DND-41 (cell line): ENCODE measurements around the gene GPR31.

ENCODE experiments used
- ATAC-seq: fragments of 200-7000 bp; cut with Tn5 transposase; 3 replicates; pipeline ENCODE4 v1.9.1; 2021; ENCODE audit warnings: low read depth; ENCODE audit not compliant: insufficient read depth
- DNase-seq: peaks from one replicate; pipeline ENCODE4 v3.0.0-alpha.2; 2020
- H2AFZ ChIP-seq: 2 replicates; pipeline ENCODE4 v1.6.0; 2012; ENCODE audit warnings: low read depth, low read length
- H3K27ac ChIP-seq: 2 replicates; pipeline ENCODE4 v1.5.1; 2012; ENCODE audit warnings: low read length, inconsistent platforms
- H3K27me3 ChIP-seq: fragments of 200-600 bp; sonication (generic); 2 replicates; pipeline ENCODE4 v1.6.0; 2012; ENCODE audit warnings: low read length, mild to moderate bottlenecking, inconsistent platforms; ENCODE audit not compliant: insufficient read depth, poor library complexity
- H3K36me3 ChIP-seq: 2 replicates; pipeline ENCODE4 v1.5.1; 2012; ENCODE audit warnings: low read length, inconsistent platforms; ENCODE audit not compliant: insufficient read depth
- H3K4me1 ChIP-seq: 2 replicates; pipeline ENCODE4 v1.5.1; 2012; ENCODE audit warnings: mild to moderate bottlenecking, low read length; ENCODE audit not compliant: insufficient read depth
- H3K4me2 ChIP-seq: 2 replicates; pipeline ENCODE4 v1.6.0; 2012; ENCODE audit warnings: mild to moderate bottlenecking, moderate library complexity, low read length, inconsistent platforms; ENCODE audit not compliant: insufficient read depth
- H3K4me3 ChIP-seq, 2 experiments: fragments of 200-600 bp in 1 of 2; shearing (Covaris generic) in 1 of 2; 2 replicates each; pipeline ENCODE4 v1.5.1; 2012 to 2016; ENCODE audit warnings: inconsistent platforms in 2 of 2, low read length in 2 of 2, mild to moderate bottlenecking in 2 of 2, low read depth in 1 of 2, moderate library complexity in 1 of 2
- H3K79me2 ChIP-seq: 2 replicates; pipeline ENCODE4 v1.6.0; 2012; ENCODE audit warnings: low read length, inconsistent platforms; ENCODE audit not compliant: insufficient read depth
- H3K9ac ChIP-seq: 2 replicates; pipeline ENCODE4 v1.6.0; 2012; ENCODE audit warnings: low read depth, mild to moderate bottlenecking, inconsistent platforms, low read length, moderate library complexity
- H3K9me3 ChIP-seq: 2 replicates; pipeline ENCODE4 v1.5.1; 2012; ENCODE audit warnings: low read length, moderate library complexity, mild to moderate bottlenecking, inconsistent platforms; ENCODE audit not compliant: insufficient read depth, severe bottlenecking
- H4K20me1 ChIP-seq: 2 replicates; pipeline ENCODE4 v1.6.0; 2012; ENCODE audit warnings: low read length; ENCODE audit not compliant: insufficient read depth
- CTCF ChIP-seq: IDR thresholded peaks from 2 replicates; pipeline ENCODE4 v1.5.1; 2012; ENCODE audit warnings: borderline replicate concordance, low read length, moderate library complexity, mild to moderate bottlenecking; ENCODE audit not compliant: poor library complexity, severe bottlenecking; ENCODE audit errors: extremely low read depth
- EZH2 ChIP-seq: IDR thresholded peaks from 3 replicates; pipeline ENCODE4 v1.6.1; 2012; ENCODE audit warnings: borderline replicate concordance, low read depth, mild to moderate bottlenecking, moderate library complexity, low read length, inconsistent platforms; ENCODE audit not compliant: severe bottlenecking

Gene GPR31

GRCh38 chr6:167111597-167111996, 46.2 kb downstream of the GPR31 start:
- H3K27me3 ChIP-seq = no peaks in the 10 kb centered on the region
- no peak overlapping the region for H3K9ac ChIP-seq
- ATAC-seq (no peak), DNase-seq (no peak)
- H3K79me2 ChIP-seq = no peaks in the 10 kb centered on the region
- H2AFZ ChIP-seq = no peak overlapping the region
- TF ChIP-seq CTCF (no peak), EZH2 (no peak)
- H3K4me3 ChIP-seq = no peak overlapping the region
- H3K9me3 ChIP-seq = no peaks in the 10 kb centered on the region
- no peaks in the 10 kb centered on the region for H3K36me3 ChIP-seq
- H4K20me1 ChIP-seq = no peaks in the 10 kb centered on the region
- no peak overlapping the region for H3K27ac ChIP-seq
- no peak overlapping the region for H3K4me2 ChIP-seq
- H3K4me1 ChIP-seq = no peaks in the 10 kb centered on the region

- no peaks in the 10 kb centered on the region for H3K79me2 ChIP-seq
- no peak overlapping the region for H3K4me3 ChIP-seq
- ATAC-seq = no peak
- H3K27ac ChIP-seq = no peak overlapping the region
- no peak overlapping the region for H3K4me2 ChIP-seq
- H3K9ac ChIP-seq = no peak overlapping the region
- no peak overlapping the region for H2AFZ ChIP-seq
- no peak for DNase-seq
- no peaks in the 10 kb centered on the region for H3K36me3 ChIP-seq
- no peaks in the 10 kb centered on the region for H3K27me3 ChIP-seq
- no peaks in the 10 kb centered on the region for H3K9me3 ChIP-seq
- TF ChIP-seq CTCF (no peak), EZH2 (no peak)
- no peaks in the 10 kb centered on the region for H3K4me1 ChIP-seq
- no peaks in the 10 kb centered on the region for H4K20me1 ChIP-seq
These were observed 48.1 kb downstream of the GPR31 start for GRCh38 chr6:167109651-167110050.

- Histone ChIP-seq H4K20me1 (no peaks in the 10 kb centered on the region), H3K4me1 (no peaks in the 10 kb centered on the region), H3K27me3 (no peaks in the 10 kb centered on the region), H3K79me2 (no peaks in the 10 kb centered on the region), H3K9ac (no peak overlapping the region), H3K36me3 (no peaks in the 10 kb centered on the region), H3K27ac (no peak overlapping the region), H3K9me3 (no peaks in the 10 kb centered on the region), H2AFZ (no peak overlapping the region), H3K4me3 (no peak overlapping the region), H3K4me2 (no peak overlapping the region)
- no peak for DNase-seq
- TF ChIP-seq EZH2 = no peak
- no peak for TF ChIP-seq CTCF
- no peak for ATAC-seq
These were observed 49.5 kb downstream of the GPR31 start for GRCh38 chr6:167108278-167108677.

- no peak overlapping the region for H3K4me3 ChIP-seq
- H3K4me1 ChIP-seq = no peaks in the 10 kb centered on the region
- H3K36me3 ChIP-seq = no peaks in the 10 kb centered on the region
- no peak for TF ChIP-seq CTCF
- TF ChIP-seq EZH2 = no peak
- H2AFZ ChIP-seq = no peak overlapping the region
- no peaks in the 10 kb centered on the region for H4K20me1 ChIP-seq
- ATAC-seq (no peak), DNase-seq (no peak)
- H3K9ac ChIP-seq = no peak overlapping the region
- no peaks in the 10 kb centered on the region for H3K9me3 ChIP-seq
- no peak overlapping the region for H3K27ac ChIP-seq
- no peaks in the 10 kb centered on the region for H3K79me2 ChIP-seq
- H3K4me2 ChIP-seq = no peak overlapping the region
- H3K27me3 ChIP-seq = no peaks in the 10 kb centered on the region
These were observed 50.0 kb downstream of the GPR31 start for GRCh38 chr6:167107787-167108186.
